ENCODE results near the gene RHOJ. TPM values are rescaled to one million over a fixed set of nuclear protein-coding genes. Genes with fewer than 3 reads are reported as not detected.

The RHOJ gene
- total and polyA plus RNA-seq, 9 of the 15 experiments (the other 6 are each of a cell fraction or from before 2014, with no cell fraction given): not detected

DNA sequence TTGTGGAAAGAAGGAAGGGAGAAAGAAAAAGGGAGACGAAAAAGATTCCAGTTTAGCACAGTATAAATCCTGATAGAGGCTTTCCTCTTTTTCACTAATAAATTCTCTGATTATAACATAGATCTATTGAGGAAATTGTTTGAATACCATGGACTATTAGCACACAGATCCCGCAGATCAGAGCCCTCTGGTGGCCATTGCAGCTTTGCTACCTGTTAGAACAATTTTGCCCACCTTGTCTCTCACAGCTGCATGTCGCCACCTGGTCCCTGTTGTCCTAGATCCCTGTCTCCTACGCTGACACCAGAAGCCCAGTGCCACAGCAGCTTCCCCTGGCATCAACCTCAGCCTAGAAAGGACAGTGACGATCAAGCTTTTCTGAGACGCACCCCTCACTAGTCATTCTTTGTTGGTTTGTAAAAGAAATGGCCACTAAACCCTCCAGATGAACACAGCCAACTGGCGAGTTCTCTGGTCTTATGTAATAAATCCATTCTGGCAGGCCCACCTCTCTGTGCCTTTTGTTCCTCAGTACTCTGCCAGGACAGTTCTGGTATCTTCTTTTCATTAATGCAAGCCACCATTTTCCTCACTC is 104.6 kb downstream of the RHOJ start:
- FAIRE-seq: no peak
- no TSS peak for BruUV-seq (replicated peaks)

More for the DNA sequence above, 104.6 kb downstream of the RHOJ start:
- DNase-seq (ENCODE audit: extremely low read depth in 1 of 4, low spot score in 3 of 4) (peak; percentile 6 to 20 (median 9)), ATAC-seq (peak; percentile 54; the same call in 2 of the 3 replicates)
- H3K9me1 ChIP-seq (ENCODE audit: control insufficient read depth, insufficient read depth, low read length): no peaks in the 10 kb centered on the region
- H3K27me3 ChIP-seq (ENCODE audit: control insufficient read depth in 2 of 2, insufficient read depth in 2 of 2, low read length in 2 of 2): no peaks in the 10 kb centered on the region; a peak in 2 of 5 replicates
- H3K27ac ChIP-seq (ENCODE audit: extremely low read depth, low read depth, low read length): no peak overlapping the region
- no peaks in the 10 kb centered on the region for H3K36me3 ChIP-seq (ENCODE audit: control insufficient read depth, insufficient read depth, low read length)
- in situ Hi-C loops (cut with MboI): no loop called here
- POLR2A ChIA-PET: no interaction called here
- TF ChIP-seq, protein P1, sequence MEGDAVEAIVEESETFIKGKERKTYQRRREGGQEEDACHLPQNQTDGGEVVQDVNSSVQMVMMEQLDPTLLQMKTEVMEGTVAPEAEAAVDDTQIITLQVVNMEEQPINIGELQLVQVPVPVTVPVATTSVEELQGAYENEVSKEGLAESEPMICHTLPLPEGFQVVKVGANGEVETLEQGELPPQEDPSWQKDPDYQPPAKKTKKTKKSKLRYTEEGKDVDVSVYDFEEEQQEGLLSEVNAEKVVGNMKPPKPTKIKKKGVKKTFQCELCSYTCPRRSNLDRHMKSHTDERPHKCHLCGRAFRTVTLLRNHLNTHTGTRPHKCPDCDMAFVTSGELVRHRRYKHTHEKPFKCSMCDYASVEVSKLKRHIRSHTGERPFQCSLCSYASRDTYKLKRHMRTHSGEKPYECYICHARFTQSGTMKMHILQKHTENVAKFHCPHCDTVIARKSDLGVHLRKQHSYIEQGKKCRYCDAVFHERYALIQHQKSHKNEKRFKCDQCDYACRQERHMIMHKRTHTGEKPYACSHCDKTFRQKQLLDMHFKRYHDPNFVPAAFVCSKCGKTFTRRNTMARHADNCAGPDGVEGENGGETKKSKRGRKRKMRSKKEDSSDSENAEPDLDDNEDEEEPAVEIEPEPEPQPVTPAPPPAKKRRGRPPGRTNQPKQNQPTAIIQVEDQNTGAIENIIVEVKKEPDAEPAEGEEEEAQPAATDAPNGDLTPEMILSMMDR (IDR thresholded peaks at IDR 0.05 in 2 of 3, conservative IDR thresholded peaks at IDR 0.05 in 1 of 3; ENCODE audit: insufficient read depth in 2 of 3, low read depth in 1 of 3, low read length in 3 of 3): peak; percentile 28 to 51 (median 40); a peak in 5 of 6 replicates
- TF ChIP-seq NELFE (IDR thresholded peaks at IDR 0.05; ENCODE audit: insufficient read depth, insufficient read length) (no peak), RAD21 (CRISPR knock-in tag; conservative IDR thresholded peaks at IDR 0.05 in 1 of 2, IDR thresholded peaks at IDR 0.05 in 1 of 2) (peak in 1 of 2 experiments; percentile 32; a peak in 2 of 4 replicates)
- TF ChIP-seq, protein P2, sequence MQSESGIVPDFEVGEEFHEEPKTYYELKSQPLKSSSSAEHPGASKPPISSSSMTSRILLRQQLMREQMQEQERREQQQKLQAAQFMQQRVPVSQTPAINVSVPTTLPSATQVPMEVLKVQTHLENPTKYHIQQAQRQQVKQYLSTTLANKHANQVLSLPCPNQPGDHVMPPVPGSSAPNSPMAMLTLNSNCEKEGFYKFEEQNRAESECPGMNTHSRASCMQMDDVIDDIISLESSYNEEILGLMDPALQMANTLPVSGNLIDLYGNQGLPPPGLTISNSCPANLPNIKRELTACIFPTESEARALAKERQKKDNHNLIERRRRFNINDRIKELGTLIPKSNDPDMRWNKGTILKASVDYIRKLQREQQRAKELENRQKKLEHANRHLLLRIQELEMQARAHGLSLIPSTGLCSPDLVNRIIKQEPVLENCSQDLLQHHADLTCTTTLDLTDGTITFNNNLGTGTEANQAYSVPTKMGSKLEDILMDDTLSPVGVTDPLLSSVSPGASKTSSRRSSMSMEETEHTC (IDR thresholded peaks at IDR 0.05): no peak
- no peaks in the 10 kb centered on the region for H3K79me2 ChIP-seq (ENCODE audit: control insufficient read depth, insufficient read depth, low read length)
- intact Hi-C loops (cut with micrococcal nuclease): no loop called here
- H4K20me1 ChIP-seq (replicated peaks; ENCODE audit: control insufficient read depth, insufficient read depth, low read length): no peaks in the 10 kb centered on the region
- CTCF ChIA-PET (ENCODE audit: low intra/inter-chr PET ratio): no interaction called here
- no peaks in the 10 kb centered on the region for H3K4me1 ChIP-seq (replicated peaks in 1 of 2; ENCODE audit: control insufficient read depth in 2 of 2, insufficient read depth in 2 of 2, low read length in 2 of 2)
- no peak overlapping the region for H2AFZ ChIP-seq (ENCODE audit: low read depth, low read length)
- H3K4me3 ChIP-seq: no peak overlapping the region
- WGBS (ENCODE audit: insufficient coverage, low coverage, missing lambda C conversion rate): 0% methylated on average over 6 of the region's 7 CpGs
- no peak overlapping the region for H3K4me2 ChIP-seq (ENCODE audit: insufficient read depth, low read length)
- H3K9ac ChIP-seq (ENCODE audit: insufficient read depth in 1 of 2, low read depth in 2 of 2, low read length in 2 of 2): no peak overlapping the region
- H3K9me3 ChIP-seq (replicated peaks; ENCODE audit: control insufficient read depth, insufficient read depth, low read depth, low read length): no peaks in the 10 kb centered on the region
